ENCODE measurements around the gene SYMPK.

The SYMPK gene

DNA sequence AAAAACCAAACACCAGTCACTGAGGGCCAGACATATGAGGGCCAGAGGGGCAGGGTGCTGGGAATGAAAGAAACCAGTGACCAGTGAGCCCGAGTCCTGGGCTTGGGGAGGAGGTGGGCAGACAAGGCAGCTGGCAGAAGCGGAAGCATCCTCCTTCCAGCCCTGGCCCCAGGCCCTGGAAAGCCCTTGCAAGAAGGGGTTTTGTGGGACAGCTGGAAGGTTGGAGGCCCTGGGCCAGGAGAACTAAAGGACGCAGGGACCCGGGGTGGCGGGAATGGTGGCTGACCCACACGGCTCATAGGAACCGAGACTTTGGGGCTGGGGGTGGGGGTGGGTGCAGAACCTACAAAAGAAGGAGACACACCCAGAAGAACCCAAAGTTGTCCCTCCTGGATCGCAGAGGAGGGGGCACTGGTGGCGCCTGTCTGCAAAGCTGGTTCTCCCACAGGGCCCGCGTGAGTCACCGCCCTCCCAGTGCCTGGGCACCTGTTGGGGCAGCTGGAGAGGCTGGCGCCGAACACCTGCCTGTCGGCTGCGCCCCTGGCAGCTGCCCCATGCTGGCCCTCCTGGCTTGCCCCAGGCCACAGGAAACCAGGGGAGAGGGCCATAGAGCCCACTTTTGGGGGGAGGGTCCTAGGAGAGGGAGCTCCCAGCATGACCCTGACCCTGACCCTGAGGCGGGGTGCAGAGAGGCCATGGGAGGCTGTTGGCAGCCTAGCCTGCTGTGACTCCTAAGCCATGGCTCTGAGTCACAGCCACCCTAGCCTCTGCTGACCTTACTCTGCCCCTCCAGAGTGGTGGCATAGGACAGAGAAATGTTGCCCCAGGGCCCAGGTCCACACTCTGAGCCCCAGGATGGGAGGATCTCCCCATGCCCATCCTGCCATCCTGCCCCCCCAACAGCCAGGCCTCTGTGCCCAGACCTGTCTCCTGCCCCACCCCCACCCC lies 81.5 kb downstream of the SYMPK start:
- TF ChIP-seq, protein P1, sequence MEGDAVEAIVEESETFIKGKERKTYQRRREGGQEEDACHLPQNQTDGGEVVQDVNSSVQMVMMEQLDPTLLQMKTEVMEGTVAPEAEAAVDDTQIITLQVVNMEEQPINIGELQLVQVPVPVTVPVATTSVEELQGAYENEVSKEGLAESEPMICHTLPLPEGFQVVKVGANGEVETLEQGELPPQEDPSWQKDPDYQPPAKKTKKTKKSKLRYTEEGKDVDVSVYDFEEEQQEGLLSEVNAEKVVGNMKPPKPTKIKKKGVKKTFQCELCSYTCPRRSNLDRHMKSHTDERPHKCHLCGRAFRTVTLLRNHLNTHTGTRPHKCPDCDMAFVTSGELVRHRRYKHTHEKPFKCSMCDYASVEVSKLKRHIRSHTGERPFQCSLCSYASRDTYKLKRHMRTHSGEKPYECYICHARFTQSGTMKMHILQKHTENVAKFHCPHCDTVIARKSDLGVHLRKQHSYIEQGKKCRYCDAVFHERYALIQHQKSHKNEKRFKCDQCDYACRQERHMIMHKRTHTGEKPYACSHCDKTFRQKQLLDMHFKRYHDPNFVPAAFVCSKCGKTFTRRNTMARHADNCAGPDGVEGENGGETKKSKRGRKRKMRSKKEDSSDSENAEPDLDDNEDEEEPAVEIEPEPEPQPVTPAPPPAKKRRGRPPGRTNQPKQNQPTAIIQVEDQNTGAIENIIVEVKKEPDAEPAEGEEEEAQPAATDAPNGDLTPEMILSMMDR (IDR thresholded peaks at IDR 0.05) = no peak
- Histone ChIP-seq H2AFZ (no peak overlapping the region), H3K79me2 (peaks cover 2% of the 10 kb centered on the region), H3K4me1 (peaks cover 10% of the 10 kb centered on the region), H3K4me2 (ENCODE audit: low read length) (no peak overlapping the region), H3K27ac (no peak overlapping the region), H3K36me3 (ENCODE audit: control insufficient read depth, insufficient read depth, low read length) (no peaks in the 10 kb centered on the region), H3K9me3 (ENCODE audit: control insufficient read depth, low read length) (no peaks in the 10 kb centered on the region), H3K4me3 (ENCODE audit: low read depth, low read length) (no peak overlapping the region), H3K9ac (no peak overlapping the region), H3K27me3 (ENCODE audit: control insufficient read depth, insufficient read depth, low read length) (no peaks in the 10 kb centered on the region)

GRCh38 chr19:45780448-45781213 lies 82.3 kb downstream of the SYMPK start:
- Histone ChIP-seq H3K4me3 (ENCODE audit: low read depth, low read length) (no peak overlapping the region), H3K9ac (no peak overlapping the region), H3K27me3 (ENCODE audit: control insufficient read depth, insufficient read depth, low read length) (no peaks in the 10 kb centered on the region), H2AFZ (no peak overlapping the region), H3K4me2 (ENCODE audit: low read length) (no peak overlapping the region), H3K36me3 (ENCODE audit: control insufficient read depth, insufficient read depth, low read length) (no peaks in the 10 kb centered on the region), H3K9me3 (ENCODE audit: control insufficient read depth, low read length) (no peaks in the 10 kb centered on the region), H3K79me2 (peaks cover 2% of the 10 kb centered on the region), H3K27ac (no peak overlapping the region), H3K4me1 (peaks cover 10% of the 10 kb centered on the region)
- TF ChIP-seq, protein P1 (IDR thresholded peaks at IDR 0.05) = no peak

GRCh38 chr19:45780146-45780447 lies 82.8 kb downstream of the SYMPK start:
- peak overlapping the region; percentile 2 for H3K4me2 ChIP-seq (ENCODE audit: low read length)
- no peak overlapping the region for H3K9ac ChIP-seq
- no peaks in the 10 kb centered on the region for H3K9me3 ChIP-seq (ENCODE audit: control insufficient read depth, low read length)
- H3K27me3 ChIP-seq (ENCODE audit: control insufficient read depth, insufficient read depth, low read length) = no peaks in the 10 kb centered on the region
- H3K79me2 ChIP-seq = peaks cover 2% of the 10 kb centered on the region
- no peak overlapping the region for H3K27ac ChIP-seq
- no peak overlapping the region for H3K4me3 ChIP-seq (ENCODE audit: low read depth, low read length)
- TF ChIP-seq, protein P1 (IDR thresholded peaks at IDR 0.05) = no peak
- H2AFZ ChIP-seq = no peak overlapping the region
- no peaks in the 10 kb centered on the region for H3K36me3 ChIP-seq (ENCODE audit: control insufficient read depth, insufficient read depth, low read length)
- H3K4me1 ChIP-seq = peaks cover 10% of the 10 kb centered on the region

DNA sequence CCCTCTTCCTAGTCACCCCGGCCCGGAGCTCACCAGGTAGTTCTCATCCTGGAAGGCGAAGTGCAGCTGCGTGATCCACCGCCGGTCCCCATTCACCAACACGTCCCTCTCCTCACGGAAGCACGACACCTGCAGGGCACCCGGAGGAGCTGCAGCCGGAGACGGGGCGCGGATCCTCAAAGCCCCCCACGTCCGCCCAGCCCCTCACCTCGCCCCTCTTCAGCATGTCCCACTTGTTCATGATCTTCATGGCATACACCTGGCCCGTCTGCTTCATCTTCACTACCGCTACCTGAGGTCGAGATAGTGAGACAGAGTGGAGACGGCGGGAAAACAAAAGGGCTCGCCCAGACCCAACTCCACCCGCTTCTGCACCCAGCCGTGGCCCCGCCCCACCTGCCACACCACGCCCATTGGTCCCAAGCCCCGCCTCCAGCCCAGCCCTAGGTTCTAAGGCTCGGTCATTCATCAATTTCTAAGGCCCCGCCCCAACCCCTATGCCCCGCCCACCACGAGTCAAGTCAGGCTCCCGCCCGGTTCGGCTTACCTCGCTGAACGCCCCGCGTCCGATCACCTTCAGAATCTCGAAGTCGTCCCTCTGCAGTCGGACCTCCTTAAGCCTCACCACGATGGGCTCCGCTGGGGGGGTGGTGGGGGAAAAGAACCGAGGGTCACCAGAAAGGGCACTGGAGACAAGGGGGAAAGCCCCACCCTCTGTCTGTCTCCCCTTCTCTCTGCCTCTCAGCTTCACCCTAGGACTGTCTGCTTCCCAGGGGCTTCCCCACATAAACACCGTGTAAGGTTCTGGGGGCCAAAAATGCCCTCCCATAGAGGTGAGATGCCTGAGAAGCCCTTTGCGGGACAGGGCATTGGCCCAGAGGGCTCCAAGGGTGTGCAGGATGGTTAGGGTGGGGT lies 83.5 kb downstream of the SYMPK start:
- no peaks in the 10 kb centered on the region for H3K27me3 ChIP-seq (ENCODE audit: control insufficient read depth, insufficient read depth, low read length)
- TF ChIP-seq, protein P1 (IDR thresholded peaks at IDR 0.05) = no peak
- no peak overlapping the region for H2AFZ ChIP-seq
- H3K79me2 ChIP-seq = peaks cover 2% of the 10 kb centered on the region
- no peaks in the 10 kb centered on the region for H3K36me3 ChIP-seq (ENCODE audit: control insufficient read depth, insufficient read depth, low read length)
- H3K4me2 ChIP-seq (ENCODE audit: low read length) = peak overlapping the region; percentile 59
- H3K4me1 ChIP-seq = peaks cover 10% of the 10 kb centered on the region
- H3K9me3 ChIP-seq (ENCODE audit: control insufficient read depth, low read length) = no peaks in the 10 kb centered on the region
- H3K4me3 ChIP-seq (ENCODE audit: low read depth, low read length) = peak overlapping the region; percentile 8
- no peak overlapping the region for H3K9ac ChIP-seq
- no peak overlapping the region for H3K27ac ChIP-seq
